Smooth muscle cell (in vitro differentiated cells): ENCODE data around the gene RALGPS1. TPM values are rescaled to one million over a fixed set of nuclear protein-coding genes. Genes with fewer than 3 reads are reported as not detected.

ENCODE experiments used
- DNase-seq: peaks from one replicate; lab custom pipeline; 2025; ENCODE audit not compliant: unreplicated experiment; lab: John Stamatoyannopoulos, UW
- H2AFZ ChIP-seq: fragments of 200-600 bp; sonication (generic); 2 replicates; pipeline ENCODE4 v1.6.0; 2016; ENCODE audit warnings: antibody characterized with exemption, low read depth, mild to moderate bottlenecking
- H3F3A ChIP-seq: fragments of 200-600 bp; sonication (generic); 2 replicates; pipeline ENCODE4 v1.6.0; 2017; ENCODE audit warnings: antibody characterized with exemption, low read depth
- H3K27ac ChIP-seq: fragments of 200-600 bp; sonication (generic); 2 replicates; pipeline ENCODE4 v1.5.1; 2016; ENCODE audit warnings: low read depth, mild to moderate bottlenecking
- H3K27me3 ChIP-seq: fragments of 200-600 bp; sonication (generic); 2 replicates; pipeline ENCODE4 v1.6.1; 2016; ENCODE audit warnings: low read depth, mild to moderate bottlenecking
- H3K36me3 ChIP-seq: fragments of 200-600 bp; sonication (generic); 2 replicates; pipeline ENCODE4 v1.5.1; 2016; ENCODE audit warnings: low read depth
- H3K4me1 ChIP-seq: fragments of 200-600 bp; sonication (generic); 2 replicates; pipeline ENCODE4 v1.5.1; 2016; ENCODE audit warnings: low read depth
- H3K4me2 ChIP-seq: fragments of 200-600 bp; sonication (generic); 2 replicates; pipeline ENCODE4 v1.6.0; 2016; ENCODE audit warnings: mild to moderate bottlenecking
- H3K4me3 ChIP-seq: fragments of 200-600 bp; sonication (generic); 2 replicates; pipeline ENCODE4 v1.5.1; 2016; ENCODE audit warnings: mild to moderate bottlenecking
- H3K79me2 ChIP-seq: fragments of 200-600 bp; sonication (generic); 2 replicates; pipeline ENCODE4 v1.6.0; 2016; ENCODE audit warnings: low read depth, mild to moderate bottlenecking
- H3K9ac ChIP-seq: fragments of 200-600 bp; sonication (generic); 2 replicates; pipeline ENCODE4 v1.6.0; 2016; ENCODE audit warnings: low read depth
- H3K9me3 ChIP-seq: fragments of 200-600 bp; sonication (generic); replicated peaks from 2 replicates; pipeline ENCODE4 v1.5.1; 2016; ENCODE audit warnings: low read depth
- H4K20me1 ChIP-seq: fragments of 200-600 bp; sonication (generic); 2 replicates; pipeline ENCODE4 v1.6.0; 2016; ENCODE audit warnings: low read depth
- WGBS: methylation state at CpG from one replicate; pipeline ENCODE4 v1.1.7; 2016; ENCODE audit warnings: low lambda C conversion rate; 5-methylcytosine and 5-hydroxymethylcytosine counted together
- polyA plus RNA-seq: library from polyadenylated mRNA; unstranded; fragments of >200 nt; fragmentation: Nextera tagmentation; extraction: Ambion mirVana; gene quantifications from 2 replicates; pipeline ENCODE4 v1.2.1, GENCODE V29; 2016
- total RNA-seq: library from RNA; depleted of rRNA; stranded (reverse); fragments of >200 nt; gene quantifications from 2 replicates; pipeline ENCODE4 v1.2.3, GENCODE V29; 2014
- TF ChIP-seq, protein P1 (sequence below): fragments of 200-600 bp; sonication (generic); IDR thresholded peaks from 2 replicates; pipeline ENCODE4 v1.5.1; 2017; ENCODE audit warnings: borderline replicate concordance, mild to moderate bottlenecking, antibody characterized with exemption; ENCODE audit not compliant: insufficient read depth, poor library complexity, severe bottlenecking

RALGPS1 gene
- total and polyA plus RNA-seq, 2 experiments from 2014 or later: 2.1 to 4.0 TPM

GRCh38 chr9:127215268-127216209 lies 301.0 kb downstream of the RALGPS1 start:
- H3K79me2 ChIP-seq: no peaks in the 10 kb centered on the region
- H4K20me1 ChIP-seq: no peaks in the 10 kb centered on the region
- TF ChIP-seq, protein P1, sequence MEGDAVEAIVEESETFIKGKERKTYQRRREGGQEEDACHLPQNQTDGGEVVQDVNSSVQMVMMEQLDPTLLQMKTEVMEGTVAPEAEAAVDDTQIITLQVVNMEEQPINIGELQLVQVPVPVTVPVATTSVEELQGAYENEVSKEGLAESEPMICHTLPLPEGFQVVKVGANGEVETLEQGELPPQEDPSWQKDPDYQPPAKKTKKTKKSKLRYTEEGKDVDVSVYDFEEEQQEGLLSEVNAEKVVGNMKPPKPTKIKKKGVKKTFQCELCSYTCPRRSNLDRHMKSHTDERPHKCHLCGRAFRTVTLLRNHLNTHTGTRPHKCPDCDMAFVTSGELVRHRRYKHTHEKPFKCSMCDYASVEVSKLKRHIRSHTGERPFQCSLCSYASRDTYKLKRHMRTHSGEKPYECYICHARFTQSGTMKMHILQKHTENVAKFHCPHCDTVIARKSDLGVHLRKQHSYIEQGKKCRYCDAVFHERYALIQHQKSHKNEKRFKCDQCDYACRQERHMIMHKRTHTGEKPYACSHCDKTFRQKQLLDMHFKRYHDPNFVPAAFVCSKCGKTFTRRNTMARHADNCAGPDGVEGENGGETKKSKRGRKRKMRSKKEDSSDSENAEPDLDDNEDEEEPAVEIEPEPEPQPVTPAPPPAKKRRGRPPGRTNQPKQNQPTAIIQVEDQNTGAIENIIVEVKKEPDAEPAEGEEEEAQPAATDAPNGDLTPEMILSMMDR: no peak
- no peak for DNase-seq
- H3F3A ChIP-seq: no peaks in the 10 kb centered on the region
- no peak overlapping the region for H3K4me3 ChIP-seq
- no peak overlapping the region for H3K9ac ChIP-seq
- WGBS: 92% methylated on average over 14 of the region's 14 CpGs
- no peak overlapping the region for H3K27ac ChIP-seq
- no peak overlapping the region for H2AFZ ChIP-seq
- H3K27me3 ChIP-seq: no peaks in the 10 kb centered on the region
- no peaks in the 10 kb centered on the region for H3K36me3 ChIP-seq
- no peak overlapping the region for H3K4me2 ChIP-seq
- no peaks in the 10 kb centered on the region for H3K4me1 ChIP-seq
- no peaks in the 10 kb centered on the region for H3K9me3 ChIP-seq

- Histone ChIP-seq H3K27me3 (no peaks in the 10 kb centered on the region), H3K27ac (no peak overlapping the region), H3K9ac (no peak overlapping the region), H3F3A (no peaks in the 10 kb centered on the region), H3K4me1 (no peaks in the 10 kb centered on the region), H4K20me1 (no peaks in the 10 kb centered on the region), H3K4me3 (no peak overlapping the region), H3K79me2 (no peaks in the 10 kb centered on the region), H3K4me2 (no peak overlapping the region), H2AFZ (no peak overlapping the region), H3K36me3 (no peaks in the 10 kb centered on the region), H3K9me3 (no peaks in the 10 kb centered on the region)
- TF ChIP-seq, protein P1: no peak
- 94% methylated on average over 7 of the region's 7 CpGs for WGBS
- DNase-seq: no peak
Measured at GRCh38 chr9:127216210-127216887, 301.8 kb downstream of the RALGPS1 start.

DNA sequence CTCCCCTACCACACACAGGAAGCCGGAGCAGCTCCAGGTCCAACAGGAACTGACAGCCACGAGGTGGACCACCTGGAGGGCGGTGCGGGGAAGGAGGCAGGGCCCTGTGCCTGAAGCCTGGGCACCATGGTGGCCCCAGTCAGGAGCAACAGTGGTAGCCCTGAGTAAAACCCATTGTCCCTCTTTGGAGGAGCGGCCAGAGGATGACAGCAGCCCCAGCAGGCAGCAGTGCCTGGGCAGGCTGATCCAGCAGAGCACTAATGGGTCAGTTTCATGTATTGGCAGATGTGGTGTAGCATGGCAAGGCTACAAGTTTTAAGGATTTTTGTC lies 302.3 kb downstream of the RALGPS1 start:
- Histone ChIP-seq H3K36me3 (no peaks in the 10 kb centered on the region), H3K4me2 (no peak overlapping the region), H3K9ac (no peak overlapping the region), H3K9me3 (no peaks in the 10 kb centered on the region), H4K20me1 (no peaks in the 10 kb centered on the region), H3K27me3 (no peaks in the 10 kb centered on the region), H3F3A (no peaks in the 10 kb centered on the region), H3K4me3 (no peak overlapping the region), H3K79me2 (no peaks in the 10 kb centered on the region), H3K4me1 (no peaks in the 10 kb centered on the region), H2AFZ (no peak overlapping the region), H3K27ac (no peak overlapping the region)
- 91% methylated on average over 5 of the region's 5 CpGs for WGBS
- TF ChIP-seq, protein P1: no peak
- DNase-seq: no peak
